ENCODE data around the gene SPAG16. TPM values are rescaled to one million over a fixed set of nuclear protein-coding genes. Genes with fewer than 3 reads are reported as not detected.

SPAG16 gene
- polyA plus RNA-seq, 1 of the 3 experiments (the other 2 are of a cell fraction) = 29.5 TPM

DNA sequence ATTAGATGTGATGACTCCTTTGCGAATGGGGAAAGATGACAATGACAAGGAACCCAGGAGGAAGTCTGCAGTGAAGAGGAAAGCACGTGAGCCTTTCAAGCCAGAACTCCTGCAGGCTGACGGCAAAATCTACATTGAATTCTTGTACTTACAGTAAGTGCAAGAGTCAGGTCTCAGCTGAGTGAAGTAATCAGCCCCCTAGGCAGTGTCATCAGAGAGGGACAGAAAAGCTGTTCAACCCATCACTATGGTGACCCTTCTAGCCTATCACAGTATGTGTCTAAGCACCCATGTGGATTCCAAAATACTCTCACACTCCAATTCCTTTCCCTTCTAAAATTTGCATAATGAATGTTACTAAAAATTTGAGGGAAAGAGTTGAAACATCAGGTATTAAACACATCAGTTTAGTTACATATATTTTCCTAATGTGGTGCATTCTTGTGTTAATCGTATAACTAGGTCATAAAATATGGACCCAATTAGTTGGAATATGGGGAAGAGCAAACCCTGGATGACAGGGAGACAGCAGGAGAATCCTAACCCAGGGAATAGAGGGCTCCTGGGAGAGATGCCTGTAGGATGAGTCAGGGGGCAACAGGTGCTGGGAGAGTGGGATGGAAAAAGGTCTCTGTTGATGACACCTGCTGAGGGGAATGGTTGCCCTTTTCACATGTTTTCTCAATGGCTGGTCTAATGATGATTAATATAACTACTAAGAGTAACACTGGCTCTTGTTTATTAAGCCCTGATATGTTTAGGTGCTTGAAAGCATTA is 1166.0 kb downstream of the SPAG16 start (continued):
- TF ChIP-seq, protein P1, sequence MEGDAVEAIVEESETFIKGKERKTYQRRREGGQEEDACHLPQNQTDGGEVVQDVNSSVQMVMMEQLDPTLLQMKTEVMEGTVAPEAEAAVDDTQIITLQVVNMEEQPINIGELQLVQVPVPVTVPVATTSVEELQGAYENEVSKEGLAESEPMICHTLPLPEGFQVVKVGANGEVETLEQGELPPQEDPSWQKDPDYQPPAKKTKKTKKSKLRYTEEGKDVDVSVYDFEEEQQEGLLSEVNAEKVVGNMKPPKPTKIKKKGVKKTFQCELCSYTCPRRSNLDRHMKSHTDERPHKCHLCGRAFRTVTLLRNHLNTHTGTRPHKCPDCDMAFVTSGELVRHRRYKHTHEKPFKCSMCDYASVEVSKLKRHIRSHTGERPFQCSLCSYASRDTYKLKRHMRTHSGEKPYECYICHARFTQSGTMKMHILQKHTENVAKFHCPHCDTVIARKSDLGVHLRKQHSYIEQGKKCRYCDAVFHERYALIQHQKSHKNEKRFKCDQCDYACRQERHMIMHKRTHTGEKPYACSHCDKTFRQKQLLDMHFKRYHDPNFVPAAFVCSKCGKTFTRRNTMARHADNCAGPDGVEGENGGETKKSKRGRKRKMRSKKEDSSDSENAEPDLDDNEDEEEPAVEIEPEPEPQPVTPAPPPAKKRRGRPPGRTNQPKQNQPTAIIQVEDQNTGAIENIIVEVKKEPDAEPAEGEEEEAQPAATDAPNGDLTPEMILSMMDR (IDR thresholded peaks at IDR 0.05) = no peak
- TF ChIP-seq ELF1 (IDR thresholded peaks at IDR 0.05) (no peak), RCOR1 (IDR thresholded peaks at IDR 0.05; ENCODE audit: low read length) (no peak), RXRA (IDR thresholded peaks at IDR 0.05; ENCODE audit: borderline replicate concordance, low read depth) (no peak), USF1 (IDR thresholded peaks at IDR 0.05; ENCODE audit: borderline replicate concordance, low read depth) (no peak)

GRCh38 chr2:214451516-214452275 is 1167.4 kb downstream of the SPAG16 start:
- H3K79me2 ChIP-seq (ENCODE audit: insufficient read depth) = no peaks in the 10 kb centered on the region
- CTCF ChIA-PET = interaction anchor here (1.0 kb wide), 1 partner anchor 17 kb away, joined by 4 read pairs; no protein-coding TSS in a partner anchor
- H3K4me2 ChIP-seq = no peak overlapping the region
- H3K9me2 ChIP-seq = no peaks in the 10 kb centered on the region
- no peaks in the 10 kb centered on the region for H4K20me1 ChIP-seq (ENCODE audit: insufficient read depth)
- no peaks in the 10 kb centered on the region for H3K9me3 ChIP-seq
- H3K27ac ChIP-seq (ENCODE audit: low read depth in 2 of 2, low read length in 1 of 2) = no peak overlapping the region
- no peak overlapping the region for H3K9ac ChIP-seq
- WGBS (ENCODE audit: low lambda C conversion rate) = 20% methylated on average over 2 of the region's 2 CpGs
- no peaks in the 10 kb centered on the region for H3K27me3 ChIP-seq (ENCODE audit: insufficient read depth)
- H2AFZ ChIP-seq (ENCODE audit: low read depth) = no peak overlapping the region
- DNase-seq = no peak
- no peaks in the 10 kb centered on the region for H3K36me3 ChIP-seq (replicated peaks in 1 of 2; ENCODE audit: control insufficient read depth in 1 of 2, insufficient read depth in 2 of 2, low read length in 1 of 2)
- H3K4me3 ChIP-seq (ENCODE audit: low read depth in 2 of 2, low read length in 1 of 2) = no peak overlapping the region
- H3K4me1 ChIP-seq (ENCODE audit: control insufficient read depth in 1 of 2, insufficient read depth in 2 of 2, low read depth in 1 of 2, low read length in 1 of 2) = no peaks in the 10 kb centered on the region
- no peaks in the 10 kb centered on the region for H3F3A ChIP-seq (replicated peaks; ENCODE audit: insufficient read depth)
- POLR2A ChIA-PET = no interaction called here
- TF ChIP-seq, protein P2, sequence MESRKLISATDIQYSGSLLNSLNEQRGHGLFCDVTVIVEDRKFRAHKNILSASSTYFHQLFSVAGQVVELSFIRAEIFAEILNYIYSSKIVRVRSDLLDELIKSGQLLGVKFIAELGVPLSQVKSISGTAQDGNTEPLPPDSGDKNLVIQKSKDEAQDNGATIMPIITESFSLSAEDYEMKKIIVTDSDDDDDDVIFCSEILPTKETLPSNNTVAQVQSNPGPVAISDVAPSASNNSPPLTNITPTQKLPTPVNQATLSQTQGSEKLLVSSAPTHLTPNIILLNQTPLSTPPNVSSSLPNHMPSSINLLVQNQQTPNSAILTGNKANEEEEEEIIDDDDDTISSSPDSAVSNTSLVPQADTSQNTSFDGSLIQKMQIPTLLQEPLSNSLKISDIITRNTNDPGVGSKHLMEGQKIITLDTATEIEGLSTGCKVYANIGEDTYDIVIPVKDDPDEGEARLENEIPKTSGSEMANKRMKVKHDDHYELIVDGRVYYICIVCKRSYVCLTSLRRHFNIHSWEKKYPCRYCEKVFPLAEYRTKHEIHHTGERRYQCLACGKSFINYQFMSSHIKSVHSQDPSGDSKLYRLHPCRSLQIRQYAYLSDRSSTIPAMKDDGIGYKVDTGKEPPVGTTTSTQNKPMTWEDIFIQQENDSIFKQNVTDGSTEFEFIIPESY (IDR thresholded peaks at IDR 0.05; ENCODE audit: borderline replicate concordance, low read depth) = no peak
- TF ChIP-seq, protein P1 (IDR thresholded peaks at IDR 0.05) = no peak
- TF ChIP-seq MEF2A (IDR thresholded peaks at IDR 0.05; ENCODE audit: borderline replicate concordance, low read depth) (no peak), NRF1 (IDR thresholded peaks at IDR 0.05; ENCODE audit: low read depth, low read length) (no peak), JUND (IDR thresholded peaks at IDR 0.05) (no peak), SMC3 (IDR thresholded peaks at IDR 0.05; ENCODE audit: low read depth, low read length) (no peak), IRF3 (IDR thresholded peaks at IDR 0.05; ENCODE audit: low read depth, low read length) (no peak), MXI1 (IDR thresholded peaks at IDR 0.05; ENCODE audit: low read depth, low read length) (no peak), RCOR1 (IDR thresholded peaks at IDR 0.05; ENCODE audit: low read length) (no peak), RXRA (IDR thresholded peaks at IDR 0.05; ENCODE audit: borderline replicate concordance, low read depth) (no peak), GABPA (IDR thresholded peaks at IDR 0.05; ENCODE audit: low read depth) (no peak), TCF12 (IDR thresholded peaks at IDR 0.05) (no peak), FOXM1 (IDR thresholded peaks at IDR 0.05; ENCODE audit: low read depth) (no peak), SIN3A (IDR thresholded peaks at IDR 0.05; ENCODE audit: borderline replicate concordance, low read depth, low read length) (no peak), USF1 (IDR thresholded peaks at IDR 0.05; ENCODE audit: borderline replicate concordance, low read depth) (no peak)
- TF ChIP-seq, protein P3, sequence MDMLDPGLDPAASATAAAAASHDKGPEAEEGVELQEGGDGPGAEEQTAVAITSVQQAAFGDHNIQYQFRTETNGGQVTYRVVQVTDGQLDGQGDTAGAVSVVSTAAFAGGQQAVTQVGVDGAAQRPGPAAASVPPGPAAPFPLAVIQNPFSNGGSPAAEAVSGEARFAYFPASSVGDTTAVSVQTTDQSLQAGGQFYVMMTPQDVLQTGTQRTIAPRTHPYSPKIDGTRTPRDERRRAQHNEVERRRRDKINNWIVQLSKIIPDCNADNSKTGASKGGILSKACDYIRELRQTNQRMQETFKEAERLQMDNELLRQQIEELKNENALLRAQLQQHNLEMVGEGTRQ (IDR thresholded peaks at IDR 0.05; ENCODE audit: borderline replicate concordance, low read depth, low read length) = no peak
- TF ChIP-seq, protein P4, sequence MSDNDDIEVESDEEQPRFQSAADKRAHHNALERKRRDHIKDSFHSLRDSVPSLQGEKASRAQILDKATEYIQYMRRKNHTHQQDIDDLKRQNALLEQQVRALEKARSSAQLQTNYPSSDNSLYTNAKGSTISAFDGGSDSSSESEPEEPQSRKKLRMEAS (IDR thresholded peaks at IDR 0.05; ENCODE audit: low read depth) = no peak
